Stimulated activated CD4-positive, alpha-beta T cell treated with anti-CD3 and anti-CD28 coated beads, Interleukin-2, amount 100 ng/mL, for 4 hours (primary cell): Measurements from ENCODE around the gene PTBP3.
"Not testable (repeated sequence)": the region's sequence is repeated elsewhere in the genome, so short reads cannot be mapped to it uniquely, and the experiment has no call there.

Experiments used
- DNase-seq: peaks from one replicate; pipeline ENCODE4 v3.0.0-alpha.2; 2020; ENCODE audit warnings: low read depth

The PTBP3 gene

DNA sequence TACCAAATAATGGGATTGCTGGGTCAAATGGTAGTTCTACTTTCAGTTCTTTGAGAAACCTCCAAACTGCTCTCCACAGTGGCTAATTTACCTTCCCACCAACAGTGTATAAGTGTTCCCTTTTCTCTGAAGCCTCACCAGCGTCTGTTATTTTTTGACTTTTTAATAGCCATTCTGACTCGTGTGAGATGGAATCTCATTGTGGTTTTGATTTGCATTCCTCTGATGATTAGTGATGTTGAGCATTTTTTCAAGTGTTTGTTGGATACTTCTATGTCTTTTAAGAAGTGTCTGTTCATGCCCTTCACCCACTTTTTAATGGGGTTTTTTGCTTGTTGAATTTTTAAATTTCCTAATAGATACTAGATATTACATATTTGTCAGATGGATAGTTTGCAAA, 129.9 kb downstream of the PTBP3 start:
- no peak for DNase-seq

DNA sequence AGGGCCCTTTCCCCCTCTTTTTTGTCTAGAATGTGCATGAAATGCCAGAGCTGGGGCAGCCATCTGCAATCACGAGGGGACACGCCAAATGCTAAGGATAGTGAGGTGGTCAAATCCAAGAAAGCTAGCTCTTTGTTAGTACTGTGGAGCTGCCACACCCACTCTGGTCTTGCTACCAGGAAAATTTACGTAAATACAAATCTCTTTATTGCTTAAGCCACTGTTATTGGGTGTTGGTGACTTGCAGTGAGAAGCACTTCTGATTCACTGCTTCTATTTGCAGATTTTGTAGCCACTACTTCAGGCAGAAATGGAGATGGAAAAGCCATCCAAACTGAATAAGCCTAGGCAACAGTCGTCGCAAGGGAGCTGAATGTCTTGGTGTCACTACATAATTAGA, 132.7 kb downstream of the PTBP3 start:
- DNase-seq: no peak

DNA sequence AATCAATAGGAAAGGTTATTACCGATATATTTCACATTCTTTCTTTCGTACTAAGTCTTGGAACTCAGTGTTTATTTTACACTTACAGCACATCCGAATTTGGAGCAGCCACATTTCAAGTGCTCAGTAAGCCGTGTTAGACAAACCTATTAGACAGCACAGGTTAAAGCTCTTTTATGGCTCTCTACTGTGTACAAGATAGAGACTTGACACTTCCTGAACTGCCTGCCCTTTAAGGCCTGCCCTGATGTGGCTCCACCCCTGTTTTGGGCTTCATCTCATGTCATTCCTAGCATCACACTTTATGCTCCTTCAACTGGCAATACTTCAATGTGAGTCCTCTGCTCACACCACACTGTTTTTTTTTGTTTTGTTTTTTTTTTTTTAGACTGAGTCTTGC, 134.8 kb downstream of the PTBP3 start:
- no peak for DNase-seq

DNA sequence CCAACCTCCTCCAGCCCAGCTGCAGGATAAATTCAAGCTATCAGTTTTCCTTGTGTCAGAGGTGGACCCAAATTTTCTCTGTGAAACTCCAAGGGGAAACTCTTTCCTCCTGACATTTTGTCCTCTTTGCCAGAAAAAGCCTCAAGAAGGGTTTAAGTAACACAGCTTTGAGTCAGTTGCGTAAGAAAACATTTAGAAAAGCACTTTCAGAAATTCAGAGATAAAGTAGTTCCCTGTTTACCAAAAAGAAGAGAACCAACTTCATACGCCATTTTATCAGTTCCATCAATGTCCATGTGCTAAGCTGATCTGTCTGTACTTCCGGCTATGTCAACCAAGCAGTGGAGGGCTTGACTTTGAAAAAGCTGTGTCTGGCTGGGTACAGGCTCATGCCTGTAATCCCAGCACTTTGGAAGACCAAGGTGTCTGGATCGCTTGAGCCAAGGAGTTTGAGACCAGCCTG, 138.4 kb downstream of the PTBP3 start:
- no peak for DNase-seq

DNA sequence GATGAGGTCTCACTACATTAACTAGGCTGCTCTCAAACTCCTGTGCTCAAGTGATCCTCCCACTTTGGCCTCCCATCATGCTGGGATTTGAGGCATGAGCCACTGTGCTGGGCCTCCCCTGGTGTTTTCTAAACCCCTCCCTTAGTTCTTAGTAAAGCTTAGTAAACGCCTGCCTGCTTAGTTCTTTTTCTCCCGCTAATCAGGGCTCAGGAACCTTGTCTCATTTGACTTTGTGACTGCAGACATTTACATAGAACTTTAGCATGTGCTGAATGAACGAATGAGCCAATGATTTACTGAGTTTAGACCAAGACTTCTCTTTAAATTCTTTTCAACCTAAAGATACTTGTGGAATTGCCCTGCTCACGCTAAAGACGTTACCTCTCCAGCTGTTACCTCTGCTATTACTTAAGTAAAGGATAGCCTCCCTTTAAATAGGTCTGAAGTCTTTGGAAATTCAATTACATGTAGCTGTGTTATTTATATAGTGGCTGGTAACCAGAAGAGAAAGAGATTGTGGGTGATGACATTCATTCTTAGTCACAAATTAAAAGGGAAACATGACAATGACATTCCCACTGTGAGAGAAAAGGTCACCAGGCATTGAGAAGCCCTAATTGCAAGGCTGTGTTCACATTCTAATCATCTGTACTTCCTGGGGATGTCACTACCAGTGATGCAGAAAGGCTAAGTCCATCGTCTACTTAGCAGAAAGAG, 139.7 kb downstream of the PTBP3 start:
- no peak for DNase-seq

DNA sequence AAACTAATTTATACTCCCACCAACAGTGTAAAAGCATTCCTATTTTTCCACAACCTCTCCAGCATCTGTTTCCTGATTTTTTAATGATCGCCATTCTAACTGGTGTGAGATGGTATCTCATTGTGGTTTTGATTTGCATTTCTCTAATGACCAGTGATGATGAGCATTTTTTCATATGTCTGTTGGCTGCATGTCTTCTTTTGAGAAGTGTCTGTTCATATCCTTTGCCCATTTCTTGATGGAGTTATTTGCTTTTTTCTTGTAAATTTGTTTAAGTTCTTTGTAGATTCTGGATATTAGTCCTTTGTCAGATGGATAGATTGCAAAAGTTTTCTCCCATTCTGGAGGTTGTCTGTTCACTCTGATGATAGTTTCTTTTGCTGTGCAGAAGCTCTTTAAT, 143.1 kb downstream of the PTBP3 start:
- not testable (repeated sequence) for DNase-seq

DNA sequence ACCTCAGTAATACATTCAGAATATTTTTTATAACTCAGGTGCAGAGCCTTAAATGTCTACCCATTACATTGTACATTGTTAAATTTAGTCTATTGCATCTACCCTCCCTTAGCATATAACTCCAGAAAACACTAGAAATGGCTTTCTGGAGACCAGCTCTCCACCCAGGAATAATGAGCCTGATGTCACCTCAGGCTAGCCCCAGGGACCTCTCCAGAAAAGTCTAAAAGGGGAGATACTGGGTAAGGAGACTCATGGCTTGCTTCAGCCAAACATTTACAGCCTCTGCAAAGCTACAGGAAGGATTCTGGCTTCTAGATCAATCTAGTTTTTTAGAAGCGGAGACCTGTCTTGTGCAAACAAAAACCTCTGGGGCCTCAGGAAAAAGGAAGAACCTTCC, 144.5 kb downstream of the PTBP3 start:
- no peak for DNase-seq

DNA sequence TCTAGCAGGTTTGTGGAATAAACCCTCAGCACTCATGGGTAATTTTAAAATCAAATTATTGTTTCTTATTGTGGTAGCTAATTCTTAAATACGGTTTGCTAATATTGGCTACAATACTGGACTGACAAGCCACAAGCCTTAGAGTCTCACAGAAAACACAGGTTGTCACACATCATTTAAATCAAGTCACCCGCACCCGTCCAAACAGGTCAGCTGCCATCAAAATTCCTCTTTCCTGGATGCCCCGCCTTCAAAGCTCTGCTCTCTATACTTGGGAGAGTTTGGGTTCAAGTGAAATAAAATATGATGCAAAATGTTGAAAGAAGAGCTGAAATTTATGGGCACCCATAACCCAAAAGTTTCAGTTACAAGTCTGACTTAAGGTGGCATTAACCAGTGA, 146.0 kb downstream of the PTBP3 start:
- no peak for DNase-seq

DNA sequence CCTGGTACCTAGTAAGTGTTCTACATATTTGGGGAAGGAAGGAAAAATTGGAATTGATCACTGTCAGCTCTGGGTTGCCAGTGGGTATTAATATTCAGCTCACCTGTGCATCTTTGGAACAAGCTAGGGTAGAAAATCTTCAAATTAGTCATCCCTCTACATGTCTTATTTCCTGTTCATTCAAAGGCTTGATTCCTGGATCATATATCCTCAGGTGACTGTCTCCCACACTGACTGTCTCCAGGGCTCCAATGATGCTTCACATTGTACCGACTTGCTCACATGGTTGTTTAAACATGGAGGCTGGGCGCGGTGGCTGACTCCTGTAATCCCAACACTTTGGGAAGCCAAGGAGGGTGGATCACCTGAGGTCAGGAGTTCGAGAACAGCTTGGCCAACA, 146.7 kb downstream of the PTBP3 start:
- DNase-seq: no peak

DNA sequence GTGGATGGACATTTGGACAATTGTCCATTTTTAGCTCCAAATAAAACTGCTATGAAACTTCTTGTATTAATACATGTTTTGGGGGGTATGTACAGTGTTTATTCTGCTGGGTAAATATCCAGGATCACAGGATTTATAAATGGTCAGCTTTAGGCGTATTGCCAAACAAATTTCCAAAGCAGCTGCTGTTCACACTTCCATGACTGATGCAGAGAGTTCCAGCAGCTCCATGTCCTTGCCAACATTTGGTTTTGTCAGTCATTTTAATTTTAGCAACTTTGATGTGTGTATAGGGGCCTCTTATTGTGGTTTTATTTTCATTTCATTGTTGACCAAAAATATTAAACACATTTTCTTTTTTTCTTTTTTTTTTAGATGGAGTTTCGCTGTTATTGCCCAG, 148.5 kb downstream of the PTBP3 start:
- DNase-seq: no peak

DNA sequence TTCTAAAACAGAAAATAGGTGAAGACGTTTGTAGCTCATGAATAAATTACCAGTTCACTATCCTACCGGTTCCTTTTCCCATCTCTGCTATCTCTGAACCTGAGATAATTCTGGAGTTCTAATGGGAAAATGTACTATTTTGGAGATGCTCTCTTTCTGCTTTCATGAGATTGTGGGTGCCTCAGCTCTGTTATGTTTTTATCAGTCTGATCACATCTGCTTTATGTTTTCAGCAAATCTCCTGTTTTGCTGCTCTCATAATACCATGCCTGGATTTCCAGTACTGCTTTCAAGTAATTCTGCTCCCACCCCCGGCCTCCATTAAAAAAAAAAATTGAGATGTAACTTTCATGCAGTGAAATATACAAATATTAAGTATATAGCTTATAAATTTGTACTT, 149.2 kb downstream of the PTBP3 start:
- DNase-seq: no peak

DNA sequence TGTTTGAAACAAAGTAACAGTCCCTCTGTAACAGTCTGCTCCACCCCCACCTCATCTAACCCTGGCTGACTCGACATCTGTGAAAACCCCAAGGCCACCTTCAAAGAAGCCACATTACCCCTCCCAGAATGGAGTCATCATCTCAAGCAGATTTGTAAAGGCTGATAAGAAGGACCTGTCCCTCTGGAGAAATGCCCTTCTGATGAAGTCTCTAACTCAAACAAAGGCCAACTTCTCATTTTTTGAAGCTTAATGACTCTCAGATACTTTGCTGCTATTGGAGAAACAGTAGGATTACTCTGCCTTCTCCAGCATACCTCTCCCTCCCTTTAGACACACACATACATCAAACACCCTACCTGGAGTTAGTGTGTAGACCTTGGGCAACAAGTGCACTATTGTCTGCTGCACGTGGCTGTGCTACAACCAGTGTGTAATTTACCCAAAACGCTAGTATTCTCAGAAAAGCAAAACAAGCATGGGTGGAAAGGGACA, 153.0 kb downstream of the PTBP3 start:
- DNase-seq: peak; percentile 40

DNA sequence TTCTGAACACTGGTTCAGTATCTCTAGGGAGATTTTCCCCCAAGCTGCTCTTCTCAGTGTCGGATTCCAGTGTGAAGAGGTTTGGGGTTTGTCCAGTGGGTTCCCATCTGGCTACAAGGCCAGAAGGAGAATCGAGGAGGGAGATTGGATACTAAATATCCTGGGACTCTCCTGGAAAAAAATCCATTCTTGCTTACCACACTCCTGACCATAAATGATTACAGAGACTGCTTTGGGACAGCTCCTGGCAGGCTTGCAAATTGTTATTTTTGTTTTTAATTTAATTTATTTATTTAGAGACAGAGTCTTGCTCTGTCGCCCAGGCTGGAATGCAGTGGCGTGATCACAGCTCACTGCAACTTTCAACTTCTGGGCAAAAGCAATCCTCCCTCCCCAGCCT, 153.6 kb downstream of the PTBP3 start:
- DNase-seq: no peak

DNA sequence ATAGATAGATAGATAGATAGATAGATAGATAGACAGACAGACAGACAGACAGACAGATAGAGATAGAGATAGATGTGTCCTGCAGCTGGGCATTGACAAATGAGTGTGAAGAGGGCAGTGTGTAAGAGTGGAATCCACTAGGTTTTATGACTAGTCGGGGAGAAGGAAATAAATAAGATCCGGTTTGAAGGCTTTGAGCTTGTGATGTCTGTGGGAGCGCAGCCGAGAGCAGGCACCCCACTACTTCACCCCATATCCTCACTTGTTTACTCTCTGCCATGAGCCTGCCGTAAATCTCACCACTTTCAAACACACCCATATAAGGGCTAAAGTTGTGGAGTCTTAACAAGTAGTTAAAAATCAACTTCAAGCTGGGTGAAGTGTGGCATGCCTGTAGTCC, 156.9 kb downstream of the PTBP3 start:
- DNase-seq: no peak

DNA sequence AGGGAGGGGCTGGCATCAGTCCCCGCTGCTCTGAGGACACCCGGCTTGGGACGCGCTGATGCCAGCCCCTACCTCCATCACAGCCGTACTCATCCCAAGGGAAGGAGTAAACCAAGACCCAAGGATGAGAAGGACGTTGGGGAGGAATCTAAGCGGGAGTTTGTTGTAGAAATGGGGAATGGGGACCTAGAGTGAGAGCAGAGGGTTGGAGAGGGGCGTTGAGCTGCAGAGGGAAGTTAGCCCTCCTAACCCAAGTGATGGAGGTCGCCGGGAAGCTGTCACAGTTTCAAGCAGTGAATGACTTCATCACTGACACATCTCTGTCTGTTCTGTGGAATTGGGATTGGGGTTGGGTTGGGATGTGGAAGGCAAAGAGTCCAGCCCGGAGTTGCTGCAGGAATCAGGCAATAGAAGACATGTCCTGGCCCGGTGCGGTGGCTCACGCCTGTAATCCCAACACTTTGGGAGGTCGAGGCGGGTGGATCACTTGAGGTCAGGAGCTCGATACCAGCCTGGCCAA, 157.6 kb downstream of the PTBP3 start:
- DNase-seq: no peak

DNA sequence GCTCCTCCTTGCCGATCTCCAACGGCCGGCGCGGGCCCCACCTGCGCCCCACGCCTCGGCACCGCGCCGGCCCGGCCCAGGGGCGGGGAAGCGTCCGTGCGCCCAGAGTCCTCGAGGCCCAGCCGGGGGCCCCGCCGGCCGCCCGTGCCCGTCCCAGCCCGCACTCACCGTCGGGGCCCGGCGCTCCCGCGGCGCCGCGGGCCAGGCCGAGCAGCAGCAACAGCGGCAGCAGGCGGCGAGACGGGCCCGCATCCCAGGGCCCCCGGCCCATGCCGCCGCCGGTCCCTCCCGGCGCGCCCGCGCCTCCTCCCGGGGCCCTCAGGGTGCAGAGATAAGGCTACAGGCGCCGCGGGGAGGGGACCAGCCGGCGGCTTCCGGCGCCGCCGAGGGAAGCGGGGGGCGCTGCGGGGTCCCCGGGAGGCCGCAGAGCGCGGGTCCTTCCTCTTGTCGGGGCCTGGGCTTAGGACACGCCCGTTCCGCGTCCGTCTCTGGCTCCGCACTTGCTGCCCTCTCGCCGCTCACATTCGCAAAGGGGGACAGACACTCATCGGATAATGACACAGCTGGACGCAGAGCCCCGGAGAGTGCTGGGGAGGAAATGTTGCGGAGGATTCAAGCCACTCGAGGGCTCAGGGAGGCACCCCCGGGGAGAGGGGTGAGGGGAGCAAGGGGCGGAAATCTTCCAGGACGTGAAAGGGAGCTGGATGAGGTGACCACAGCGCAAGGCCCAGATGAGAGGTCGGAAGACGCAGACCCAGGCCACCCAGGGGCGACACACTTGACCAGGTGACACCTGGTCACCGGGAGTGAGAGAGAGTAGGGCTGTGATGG, 158.2 kb downstream of the PTBP3 start, which contains the start of gene SUSD1:
TSS of gene SUSD1 (minus strand) at position 333 of the 831 bp plus-strand sequence. CDS start at position 271, 62 bp downstream.
- DNase-seq: no peak

DNA sequence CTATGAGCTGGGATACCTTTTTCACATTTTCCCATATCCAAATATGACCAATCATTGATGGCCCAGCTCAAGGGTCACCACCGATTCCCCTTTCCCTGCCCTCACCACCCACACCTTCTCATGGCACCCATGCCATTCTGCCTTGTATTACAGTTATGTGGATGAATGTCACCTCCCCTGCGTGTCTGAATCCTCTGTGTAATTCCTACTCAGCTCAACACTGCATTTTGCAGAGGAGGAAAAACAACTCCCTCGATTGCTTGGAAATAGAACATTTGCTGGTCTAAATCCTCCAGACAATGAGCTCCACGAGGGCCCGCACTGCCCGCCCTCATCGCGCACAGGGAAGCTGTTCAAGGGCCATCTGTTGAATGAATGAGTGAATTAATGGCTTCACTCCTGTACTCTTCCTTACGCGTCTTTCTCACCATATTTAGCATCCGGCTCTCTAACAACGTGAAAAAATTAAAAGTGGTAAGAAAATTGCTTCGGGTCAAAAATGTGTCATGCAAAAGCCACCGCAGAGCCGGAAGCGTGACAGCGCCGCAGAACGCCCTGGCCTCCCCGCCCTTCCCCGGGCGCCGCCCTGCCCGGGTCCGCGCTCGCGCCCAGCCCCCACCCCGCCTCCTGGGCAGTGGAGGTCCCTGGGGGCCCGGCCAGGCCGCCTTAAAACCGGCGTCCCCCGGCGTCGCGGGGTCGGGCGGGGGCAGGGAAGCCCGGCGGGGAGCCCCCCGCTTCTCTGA, 159.0 kb downstream of the PTBP3 start:
- DNase-seq: peak; percentile 57

DNA sequence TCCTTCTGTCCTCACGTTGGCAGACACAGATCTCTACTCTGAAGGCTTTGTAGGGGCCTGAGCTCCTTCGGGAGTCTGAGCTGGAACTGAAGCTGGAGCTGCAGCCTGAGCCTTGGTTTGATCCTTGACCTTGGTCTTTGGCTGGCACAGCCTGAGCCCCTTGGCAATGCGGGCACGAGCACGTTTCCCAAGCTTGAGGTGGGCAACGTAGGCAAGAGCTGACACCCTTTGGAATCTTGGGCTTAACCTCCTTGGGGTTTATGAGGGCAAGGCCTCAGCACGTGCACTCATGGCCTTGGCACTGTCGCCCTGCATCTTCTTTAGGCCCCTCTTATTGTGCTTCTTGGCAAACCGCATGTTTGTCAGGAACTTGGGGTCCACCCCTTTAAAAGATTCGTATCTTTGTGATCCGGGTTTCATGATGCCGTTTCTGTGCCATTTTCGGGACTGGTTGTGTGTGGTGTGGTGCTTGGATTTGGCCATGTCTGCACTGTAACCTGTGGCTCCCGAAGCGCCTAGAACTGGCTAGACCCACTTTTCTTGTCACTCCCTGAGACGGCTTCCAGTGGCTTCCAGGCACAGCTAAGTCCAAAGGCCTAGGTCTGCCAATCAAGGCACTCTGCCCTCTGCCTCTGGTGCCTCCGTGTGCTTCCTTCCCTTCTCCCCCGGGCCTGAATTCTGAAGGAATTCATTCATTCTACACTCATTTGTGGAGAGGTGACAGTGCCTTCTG, 159.8 kb downstream of the PTBP3 start:
- no peak for DNase-seq

DNA sequence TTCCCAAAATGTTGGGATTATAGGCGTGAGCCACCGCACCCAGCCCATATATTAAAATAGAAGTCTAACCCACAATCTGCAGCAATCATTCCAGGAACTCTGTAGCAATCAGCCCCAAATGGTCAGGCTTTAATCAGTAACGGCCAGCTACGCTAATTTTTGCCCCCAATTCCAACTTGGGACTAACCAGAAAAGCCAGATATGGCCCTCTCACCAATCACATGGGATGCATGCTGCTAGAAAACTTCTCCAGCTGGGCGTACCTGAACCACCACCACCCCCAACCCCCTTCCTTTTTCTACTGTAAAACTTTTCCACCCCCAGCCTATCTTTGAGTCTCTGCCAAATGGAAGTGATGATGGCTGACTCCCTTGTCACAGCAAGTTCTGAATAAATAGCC, 162.5 kb downstream of the PTBP3 start:
- no peak for DNase-seq

DNA sequence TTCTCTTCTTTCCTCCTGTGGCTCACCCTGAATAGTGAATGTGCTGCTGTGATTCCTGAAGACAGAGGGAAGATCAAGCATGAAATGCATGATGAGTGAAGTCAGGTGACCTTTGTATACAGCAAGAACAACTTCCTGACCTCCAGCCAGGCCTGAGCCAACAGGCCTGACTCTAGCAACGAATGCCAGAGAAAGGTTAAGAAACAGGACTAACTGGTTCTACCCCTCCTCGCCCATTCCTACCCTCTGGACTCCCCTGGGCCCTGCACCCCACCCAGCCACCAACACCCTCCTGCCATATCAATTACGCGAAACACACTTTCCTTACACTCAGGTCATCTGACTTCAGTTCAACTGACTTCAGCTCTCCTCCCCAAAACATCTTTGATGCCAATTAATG, 163.2 kb downstream of the PTBP3 start:
- DNase-seq: no peak

DNA sequence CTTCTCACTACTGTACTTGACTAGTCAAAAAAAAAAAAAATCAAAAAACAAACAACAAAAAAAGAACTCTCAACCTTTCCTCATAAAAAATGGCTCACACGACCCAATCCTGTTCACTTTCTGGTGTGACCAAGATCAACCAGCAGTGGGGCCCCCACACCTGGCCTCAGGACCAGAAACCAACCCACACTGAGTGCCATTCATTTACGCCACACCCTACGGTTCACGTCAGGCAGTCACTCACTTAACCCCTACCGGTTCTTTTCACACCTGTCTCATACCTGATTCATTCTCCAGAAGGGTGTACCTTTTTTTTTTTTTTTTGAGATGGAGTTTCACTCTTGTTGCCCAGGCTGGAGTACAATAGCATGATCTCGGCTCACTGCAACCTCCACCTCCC, 164.1 kb downstream of the PTBP3 start:
- DNase-seq: no peak

DNA sequence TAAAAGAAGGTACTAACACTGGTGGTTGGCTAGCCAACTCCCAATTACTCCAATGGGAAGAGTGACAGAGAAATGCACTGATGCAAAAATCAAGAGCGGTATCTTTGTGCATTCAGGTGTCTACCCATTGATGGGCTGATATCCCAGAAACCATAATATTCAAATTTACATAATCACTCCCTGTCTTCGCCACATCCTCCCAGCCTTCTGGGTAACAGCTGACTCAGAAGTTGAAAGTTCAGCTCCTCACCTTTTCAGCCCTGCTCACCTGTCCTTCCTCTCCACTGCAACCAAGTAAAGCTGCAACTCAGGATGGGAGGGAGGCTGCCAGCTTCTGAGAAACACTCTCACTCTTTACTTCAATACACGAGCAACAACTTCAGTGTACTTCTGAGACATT, 165.2 kb downstream of the PTBP3 start:
- no peak for DNase-seq
